Hematopoietic multipotent progenitor cell (in vitro differentiated cells): Measurements from ENCODE around the gene NEIL3. TPM values are rescaled to one million over a fixed set of nuclear protein-coding genes. Genes with fewer than 3 reads are reported as not detected.

Source experiments
- DNase-seq, 3 donors: peaks; one replicate each; pipeline ENCODE4 v3.0.0-alpha.2; 2011 to 2015; ENCODE audit warnings: low read depth in 2 of 3, low spot score in 2 of 3
- total RNA-seq: library from RNA; depleted of rRNA; stranded (reverse); fragments of >200 nt; gene quantifications from one replicate; pipeline ENCODE4 v1.2.3, GENCODE V29; 2012

Gene NEIL3
- total RNA-seq, 1 donor: 1.3 TPM

- no peak for DNase-seq
Observed at GRCh38 chr4:177356206-177356605, 46.5 kb downstream of the NEIL3 start.

GRCh38 chr4:177356921-177357320 is 47.2 kb downstream of the NEIL3 start:
- DNase-seq: no peak

GRCh38 chr4:177367336-177367735 is 57.7 kb downstream of the NEIL3 start:
- no peak for DNase-seq

- no peak for DNase-seq
Observed at GRCh38 chr4:177369372-177369771, 59.7 kb downstream of the NEIL3 start.

- DNase-seq: no peak
Observed at GRCh38 chr4:177371461-177371860, 61.8 kb downstream of the NEIL3 start.

- DNase-seq: no peak
Observed at GRCh38 chr4:177374966-177375365, 65.3 kb downstream of the NEIL3 start.

- no peak for DNase-seq
Observed at GRCh38 chr4:177375372-177375771, 65.7 kb downstream of the NEIL3 start.

GRCh38 chr4:177376024-177376423 is 66.3 kb downstream of the NEIL3 start:
- peak in 1 of 3 donors; percentile 50 for DNase-seq

GRCh38 chr4:177380730-177381287 is 71.1 kb downstream of the NEIL3 start:
- no peak for DNase-seq

GRCh38 chr4:177381762-177382310 is 72.2 kb downstream of the NEIL3 start:
- no peak for DNase-seq

GRCh38 chr4:177384856-177385397 is 75.3 kb downstream of the NEIL3 start:
- DNase-seq: no peak

GRCh38 chr4:177385576-177386277 is 76.1 kb downstream of the NEIL3 start:
- DNase-seq: no peak

- DNase-seq: no peak
Observed at GRCh38 chr4:177386278-177386815, 76.7 kb downstream of the NEIL3 start.

- no peak for DNase-seq
Observed at GRCh38 chr4:177391287-177391686, 81.6 kb downstream of the NEIL3 start.

GRCh38 chr4:177391953-177392352 is 82.3 kb downstream of the NEIL3 start:
- DNase-seq: no peak

GRCh38 chr4:177393236-177393635 is 83.6 kb downstream of the NEIL3 start:
- peak; percentile 5 to 43 (median 39) for DNase-seq

GRCh38 chr4:177396352-177396751 is 86.7 kb downstream of the NEIL3 start:
- no peak for DNase-seq

- no peak for DNase-seq
Observed at GRCh38 chr4:177400030-177400429, 90.4 kb downstream of the NEIL3 start.

- DNase-seq: no peak
Observed at GRCh38 chr4:177401658-177402273, 92.1 kb downstream of the NEIL3 start.

GRCh38 chr4:177403746-177404145 is 94.1 kb downstream of the NEIL3 start:
- DNase-seq: no peak

GRCh38 chr4:177404342-177404741 is 94.7 kb downstream of the NEIL3 start:
- DNase-seq: no peak
